Measurements from ENCODE around the gene C1QB.

DNA sequence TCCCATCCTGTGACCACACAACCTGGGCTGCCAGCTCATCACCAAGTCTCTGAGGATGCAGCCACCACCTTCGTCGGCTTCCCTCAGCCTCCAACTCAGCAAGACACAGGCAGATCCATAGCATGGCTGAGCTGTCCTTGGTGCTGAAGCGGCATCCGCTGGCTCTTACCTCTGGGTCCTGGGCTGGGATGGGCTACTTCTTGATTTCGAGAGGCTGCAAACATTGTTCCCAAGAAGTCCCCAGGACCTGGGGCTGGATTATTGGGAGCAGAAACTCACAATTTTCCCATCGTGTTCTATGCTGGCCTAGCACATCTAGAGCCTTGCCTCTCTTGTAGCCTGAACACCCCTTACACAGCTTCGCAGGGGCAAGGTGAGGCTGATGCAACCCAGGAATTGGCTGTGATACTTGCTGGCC, 41.5 kb upstream of the C1QB start:
- TF ChIP-seq CTCF (IDR thresholded peaks at IDR 0.05) (no peak), EZH2 (IDR thresholded peaks at IDR 0.05; ENCODE audit: borderline replicate concordance, insufficient read depth, low read depth, low read length, poor library complexity, severe bottlenecking) (no peak)

All from B cell (primary cell).